Astrocyte (in vitro differentiated cells and primary cell): ENCODE results near the gene MPRIP.

Experiments
- CTCF ChIP-seq: IDR thresholded peaks from 2 replicates; pipeline ENCODE4 v1.5.1; 2011; ENCODE audit warnings: low read depth, mild to moderate bottlenecking, inconsistent platforms, low read length, moderate library complexity; ENCODE audit not compliant: insufficient read depth
- EZH2 ChIP-seq: IDR thresholded peaks from 2 replicates; pipeline ENCODE4 v1.6.1; 2012; ENCODE audit warnings: mild to moderate bottlenecking, low read length, inconsistent platforms; ENCODE audit not compliant: insufficient read depth

- TF ChIP-seq CTCF (no peak), EZH2 (no peak)
These were observed 83.2 kb downstream of the MPRIP start for GRCh38 chr17:17125136-17126084.
